GM19468 (cell line): ENCODE measurements around the gene CIAO2B.

Experiments used
- ATAC-seq: cut with Tn5 transposase; IDR thresholded peaks from one replicate; pipeline ENCODE4 v1.9.1; 2021; ENCODE audit warnings: mild to moderate bottlenecking, moderate library complexity, moderate number of reproducible peaks; ENCODE audit not compliant: unreplicated experiment; ENCODE audit errors: extremely low read depth

The CIAO2B gene

DNA sequence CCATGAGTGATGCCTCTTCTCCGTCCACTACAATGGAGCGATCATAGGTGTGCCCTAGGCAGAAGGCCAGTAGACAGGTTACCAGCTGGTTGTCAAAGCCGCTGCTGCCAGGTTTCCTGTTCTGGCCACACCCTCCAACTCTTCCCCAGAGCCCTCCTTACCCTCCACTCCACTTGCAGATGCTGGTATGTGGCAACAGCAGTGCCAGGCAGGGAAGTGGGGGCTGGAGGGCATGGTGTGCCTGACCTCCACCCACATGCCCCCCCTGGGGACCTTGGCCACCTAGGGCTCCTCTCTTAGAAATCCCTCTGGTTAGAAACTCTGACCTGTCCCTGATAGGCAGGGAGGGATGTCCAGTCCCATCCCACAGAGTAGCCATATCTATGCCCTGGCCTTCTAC, 10.3 kb downstream of the CIAO2B start:
- ATAC-seq = no peak

DNA sequence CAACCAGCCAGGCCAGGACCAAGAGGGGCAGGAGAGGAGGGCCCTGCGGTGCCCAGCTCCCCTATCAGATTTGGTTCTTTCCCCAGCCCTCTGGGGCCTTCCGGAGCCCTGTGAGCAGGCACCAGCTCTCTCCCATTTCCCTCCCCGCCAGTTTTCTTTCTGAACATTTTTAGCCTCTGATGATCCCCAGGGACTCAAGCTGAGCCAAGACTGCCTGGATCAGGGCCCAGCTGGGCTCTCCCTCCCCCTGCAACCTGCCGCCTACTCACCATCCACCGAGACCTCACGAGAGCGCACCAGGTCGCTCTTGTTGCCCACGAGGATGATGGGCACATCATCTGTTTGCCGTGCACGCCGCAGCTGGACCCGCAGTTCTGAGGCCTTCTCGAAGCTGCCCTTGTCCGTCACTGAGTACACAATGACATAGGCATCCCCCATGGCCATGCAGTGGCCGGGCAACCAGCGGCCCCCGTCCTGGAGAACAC, 10.9 kb downstream of the CIAO2B start:
- ATAC-seq = no peak

DNA sequence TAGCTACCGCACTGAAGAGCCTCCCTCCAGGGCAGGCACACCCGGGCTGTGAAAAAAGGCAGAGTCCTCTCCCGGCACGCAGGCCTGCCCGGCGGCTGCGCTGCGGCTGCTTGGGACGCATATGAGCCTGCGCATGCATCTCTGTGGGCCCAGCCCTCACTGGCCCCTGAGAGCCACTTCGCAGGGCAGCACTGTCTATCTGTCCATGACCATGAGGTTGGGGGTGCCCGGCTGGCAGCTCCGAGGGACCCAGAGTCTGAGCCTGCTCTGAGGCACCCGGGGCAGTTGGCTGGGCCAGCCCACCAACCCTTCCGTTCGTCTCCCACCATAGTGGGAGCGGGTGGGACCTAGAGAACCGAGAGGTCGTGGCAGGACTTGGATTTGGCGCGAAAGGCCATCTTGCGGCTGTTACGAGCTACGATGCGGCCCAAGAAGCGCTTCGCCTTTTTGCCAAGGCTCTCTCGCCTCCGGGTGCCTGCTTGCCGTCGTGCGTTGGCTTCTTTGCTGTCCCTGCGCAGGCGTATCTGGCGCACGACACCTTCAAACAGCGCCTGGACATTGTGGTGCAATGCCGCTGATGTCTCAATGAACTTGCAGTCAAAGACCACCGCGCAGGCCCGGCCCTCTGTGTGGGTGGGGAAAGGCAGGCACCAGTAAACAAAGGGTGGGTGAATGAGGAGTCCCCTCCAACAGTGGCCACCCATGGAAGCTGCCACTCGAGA, 12.3 kb downstream of the CIAO2B start:
- ATAC-seq = no peak

DNA sequence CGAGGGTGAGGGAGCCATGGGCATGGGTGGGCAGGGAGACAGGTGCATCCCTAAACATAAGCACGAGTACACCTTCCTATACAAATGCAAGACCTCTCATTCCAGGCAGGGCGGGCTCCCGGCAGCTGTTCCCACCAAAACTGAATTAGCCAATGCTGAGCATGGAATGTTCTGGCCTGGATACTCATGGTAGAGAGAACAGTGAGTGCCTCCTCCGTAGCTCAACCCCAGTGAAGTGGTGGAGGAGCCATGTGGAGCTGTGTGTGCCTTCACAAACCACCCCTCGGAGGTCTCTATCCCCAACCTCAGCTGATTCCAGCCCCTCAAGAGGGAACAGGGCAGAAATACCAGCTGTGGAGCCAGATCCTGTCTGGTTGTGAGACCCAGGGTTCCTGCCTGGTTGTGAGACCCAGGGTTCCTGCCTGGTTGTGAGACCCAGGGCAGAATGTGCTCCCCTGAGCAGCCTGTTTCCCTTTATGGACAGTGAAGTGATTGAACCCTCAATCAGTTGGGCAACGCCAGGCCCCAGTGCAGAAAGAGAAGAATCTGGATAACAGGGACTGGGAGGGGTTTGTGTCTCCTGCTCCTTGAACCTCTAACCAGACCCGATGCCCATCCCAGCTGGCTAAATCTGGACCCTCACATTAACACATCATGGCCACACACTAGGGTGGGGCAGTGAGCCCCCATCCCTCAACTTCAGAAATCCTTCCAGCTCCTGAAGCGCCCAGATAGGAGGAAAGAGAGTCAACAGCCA, 13.1 kb downstream of the CIAO2B start:
- no peak for ATAC-seq

DNA sequence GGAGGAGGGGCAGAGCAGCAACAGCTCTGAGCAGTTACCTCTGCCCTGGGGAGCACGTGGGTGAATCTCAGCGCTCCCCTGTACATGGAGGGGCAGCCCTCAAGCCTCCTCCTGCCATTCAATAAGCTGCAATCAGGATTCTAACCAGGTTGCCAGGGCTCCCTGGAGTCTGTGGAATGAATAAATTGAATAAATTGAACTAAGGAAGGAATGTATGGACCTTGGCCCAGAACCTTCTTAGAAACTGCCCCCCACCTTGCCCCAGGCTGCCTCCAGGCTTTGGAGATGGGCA, 14.0 kb downstream of the CIAO2B start:
- ATAC-seq = no peak

DNA sequence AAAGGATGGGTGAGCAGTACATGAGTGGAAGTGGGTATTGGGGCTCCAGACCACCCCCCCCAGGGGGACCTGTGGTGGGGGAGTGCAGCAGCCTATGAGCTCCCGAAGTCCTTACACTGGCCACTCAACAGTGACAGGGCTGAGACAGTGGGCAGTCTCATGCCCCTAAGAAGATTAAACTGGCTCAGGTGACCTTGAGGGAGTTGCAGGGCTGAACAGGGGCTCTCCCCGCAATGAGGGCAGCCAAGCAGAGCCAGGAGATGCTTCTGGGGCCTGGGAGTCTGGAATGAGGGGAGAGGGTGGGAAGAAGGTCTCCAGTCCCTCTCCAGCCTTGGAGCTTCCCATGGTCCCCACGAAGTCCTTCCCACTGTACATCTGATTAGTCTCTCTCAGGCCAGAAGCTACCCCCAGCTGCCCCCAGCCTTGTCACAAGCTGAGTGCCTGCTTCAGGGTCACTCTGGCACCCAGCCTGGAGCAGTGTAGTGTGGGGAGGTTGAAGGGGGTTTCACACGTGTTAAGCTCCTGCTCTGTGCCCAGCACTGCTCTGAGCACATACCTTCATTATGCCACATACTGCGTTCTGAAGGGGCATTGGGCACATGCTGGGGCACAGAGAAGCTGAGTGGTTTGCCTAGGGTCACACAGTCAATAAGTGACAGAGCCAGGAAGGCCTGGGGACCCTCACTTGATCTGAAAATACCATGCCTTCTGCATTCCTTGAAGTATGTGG, 14.5 kb downstream of the CIAO2B start:
- no peak for ATAC-seq

DNA sequence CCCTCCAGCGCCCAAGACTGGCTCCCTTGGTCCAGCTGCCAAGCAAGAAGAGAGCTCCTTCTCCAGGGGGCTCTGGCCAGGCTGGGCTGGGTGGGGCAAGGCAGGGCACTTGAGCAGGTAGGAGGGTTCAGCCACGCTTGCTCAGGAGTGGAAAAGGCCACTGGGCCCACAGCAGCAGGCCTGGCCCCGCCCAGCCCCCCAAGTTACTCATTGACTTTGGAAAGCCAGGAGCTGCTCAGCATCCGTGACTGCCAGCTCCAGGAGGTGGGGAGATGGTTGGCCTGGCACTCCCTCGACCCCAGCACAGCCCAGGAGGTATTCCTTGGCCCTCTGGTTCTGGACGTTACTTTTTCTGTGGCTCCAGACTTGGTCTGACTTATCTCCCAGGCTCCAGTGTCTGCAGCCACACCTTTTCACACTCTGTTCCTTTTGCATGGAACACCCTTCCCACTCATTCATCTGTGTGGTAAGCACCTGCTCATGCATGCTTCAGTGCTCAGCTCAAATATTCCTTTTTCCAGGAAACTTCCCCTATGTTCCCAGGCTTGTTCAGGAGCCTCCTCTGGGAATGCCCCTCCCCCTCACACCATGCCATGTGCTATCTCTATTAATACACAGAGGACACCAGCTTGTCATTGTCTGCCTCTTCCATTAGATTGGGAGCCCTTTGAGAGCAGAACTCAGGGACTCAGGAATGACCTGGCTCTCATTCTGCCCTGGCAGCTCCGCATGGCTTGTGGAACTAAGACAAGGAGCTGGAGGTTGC, 15.2 kb downstream of the CIAO2B start, which contains the start of gene CDH16:
Gene CDH16 (minus strand): TSS at position 83 of the 766 bp plus-strand sequence. CDS start 820 bp downstream, outside the sequence.
- ATAC-seq = no peak

DNA sequence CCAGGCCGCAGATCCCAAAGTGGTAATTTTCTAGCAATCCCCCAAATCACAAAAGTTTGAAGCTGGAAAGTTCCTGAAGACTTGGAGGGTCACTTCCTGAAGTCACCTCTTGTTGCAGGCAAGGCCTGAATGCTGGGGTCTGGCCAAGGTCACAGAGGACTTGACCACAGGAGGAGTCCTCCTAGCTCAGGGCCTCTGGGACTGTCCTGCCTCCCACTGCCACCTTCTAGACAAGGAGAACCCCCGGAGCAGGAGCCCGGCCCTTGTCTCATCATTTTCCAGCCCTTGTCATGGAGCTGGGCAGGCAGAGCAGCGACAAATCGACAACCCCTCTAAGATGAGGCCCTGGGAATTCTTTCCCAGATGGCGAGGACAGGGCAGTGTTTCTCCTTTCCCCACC, 15.8 kb downstream of the CIAO2B start:
- no peak for ATAC-seq

DNA sequence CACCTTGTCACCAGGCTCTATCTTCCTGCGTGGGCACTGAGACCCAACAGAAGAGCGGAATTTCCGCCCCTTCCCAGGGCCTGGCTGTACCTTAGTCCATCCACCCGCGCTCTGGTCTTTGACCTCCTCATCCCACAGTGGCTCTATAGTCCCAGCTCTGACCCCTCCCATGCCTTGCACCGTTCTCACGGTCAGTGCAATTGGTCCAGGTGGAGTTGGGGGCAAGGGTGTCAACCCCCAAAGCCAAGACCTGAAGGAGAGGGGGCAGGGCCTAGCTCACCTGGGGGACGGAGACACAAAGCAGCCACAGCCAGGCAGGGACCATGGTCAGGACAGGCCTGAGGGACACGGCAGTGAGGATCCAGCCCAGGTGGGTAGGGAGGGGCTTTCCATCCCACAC, 16.5 kb downstream of the CIAO2B start:
- ATAC-seq = no peak

DNA sequence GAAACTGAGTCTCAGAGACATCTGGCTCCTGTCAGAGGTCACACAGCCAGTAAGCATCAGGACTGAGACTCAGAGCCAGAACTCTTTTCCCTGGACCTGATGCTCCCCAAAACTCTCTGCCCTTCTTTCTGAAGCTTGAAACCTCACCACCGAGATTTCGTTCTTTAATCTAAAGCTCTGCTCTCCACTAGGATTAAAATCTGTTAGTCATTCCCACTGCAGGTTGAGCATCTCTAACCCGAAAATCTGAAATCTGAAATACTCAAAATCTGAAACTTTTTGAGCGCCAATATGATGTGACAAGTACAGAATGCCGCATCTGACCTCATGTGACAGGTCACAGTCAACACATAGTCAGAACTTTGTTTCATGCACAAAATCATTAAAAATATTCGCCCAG, 17.7 kb downstream of the CIAO2B start:
- ATAC-seq = no peak

DNA sequence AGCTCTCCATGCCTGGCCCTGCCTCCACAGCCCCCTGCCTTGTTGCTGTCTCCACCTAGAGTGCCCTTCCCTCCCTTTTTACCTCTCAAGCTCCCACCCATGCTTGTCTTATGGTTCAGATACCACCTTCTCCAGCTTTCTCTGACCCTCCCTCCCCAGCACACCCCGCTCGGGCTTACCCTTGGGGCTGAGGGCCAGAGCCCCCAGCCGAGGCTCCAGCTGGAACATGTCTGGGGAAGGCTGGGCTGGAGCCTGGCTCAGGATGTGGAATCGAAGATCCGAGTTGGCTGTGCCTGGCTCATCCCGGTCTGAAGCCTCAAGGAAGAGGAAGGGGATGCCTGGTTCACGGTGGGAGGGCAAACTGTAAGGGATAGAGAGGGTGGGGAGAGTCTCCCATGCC, 19.2 kb downstream of the CIAO2B start:
- ATAC-seq = no peak

DNA sequence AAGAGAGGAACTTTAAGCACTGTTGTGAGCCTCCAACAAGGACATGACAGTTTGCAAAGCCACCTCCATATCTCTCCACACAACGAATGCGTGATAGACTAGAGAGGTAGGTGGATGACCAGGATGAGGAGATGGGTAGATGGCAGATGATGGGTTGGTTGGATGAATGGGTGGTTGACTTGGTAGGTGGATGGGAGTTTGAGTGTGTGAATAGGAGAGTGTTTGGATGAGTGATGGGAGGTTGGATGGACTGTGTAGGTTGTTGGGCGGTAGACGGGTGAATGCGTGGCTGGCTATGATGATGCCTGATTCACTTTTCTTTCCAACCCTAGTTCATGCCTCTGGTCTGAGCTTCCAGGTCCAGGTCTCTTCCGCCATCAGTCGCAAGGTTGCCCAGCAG, 19.7 kb downstream of the CIAO2B start:
- no peak for ATAC-seq

DNA sequence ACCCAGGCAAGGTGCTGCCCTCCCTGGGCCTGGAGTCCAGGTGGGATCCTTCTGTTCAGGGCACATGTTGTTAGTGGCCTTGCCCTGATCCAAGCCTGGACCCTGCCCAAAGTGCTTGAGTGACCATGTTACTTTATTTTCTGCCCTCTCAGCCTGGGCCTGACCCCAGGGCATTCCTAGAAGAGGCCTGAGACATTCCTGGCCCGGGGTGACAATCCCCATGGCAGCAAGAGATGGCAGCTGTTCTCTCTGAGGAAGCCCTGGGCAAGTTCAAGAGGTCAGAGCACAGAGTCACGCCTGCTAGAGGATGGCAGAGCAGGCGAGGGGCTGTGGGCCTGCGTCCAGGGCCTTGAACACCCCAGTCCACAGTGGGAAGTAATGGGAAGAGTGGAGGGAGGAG, 20.5 kb downstream of the CIAO2B start:
- ATAC-seq = no peak

DNA sequence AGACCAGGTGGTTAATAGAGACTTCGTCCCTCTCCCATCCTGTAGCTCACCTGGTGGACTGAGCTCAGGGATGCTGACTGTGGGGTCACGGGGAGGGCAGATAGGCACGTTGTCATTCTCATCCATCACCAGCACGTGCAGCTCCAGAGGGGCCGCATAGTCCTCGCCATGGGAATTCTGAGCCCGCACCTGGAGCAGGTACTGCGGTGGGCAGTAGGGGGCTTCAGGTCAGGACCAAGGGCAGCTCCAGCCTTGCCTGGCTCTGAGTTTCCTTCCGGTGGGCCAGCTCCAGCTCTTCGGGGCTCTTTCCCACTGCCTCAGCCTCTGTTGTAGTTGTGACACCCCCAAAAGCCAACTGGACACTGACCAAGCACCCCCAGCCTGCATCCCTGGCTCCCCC, 21.1 kb downstream of the CIAO2B start:
- no peak for ATAC-seq

DNA sequence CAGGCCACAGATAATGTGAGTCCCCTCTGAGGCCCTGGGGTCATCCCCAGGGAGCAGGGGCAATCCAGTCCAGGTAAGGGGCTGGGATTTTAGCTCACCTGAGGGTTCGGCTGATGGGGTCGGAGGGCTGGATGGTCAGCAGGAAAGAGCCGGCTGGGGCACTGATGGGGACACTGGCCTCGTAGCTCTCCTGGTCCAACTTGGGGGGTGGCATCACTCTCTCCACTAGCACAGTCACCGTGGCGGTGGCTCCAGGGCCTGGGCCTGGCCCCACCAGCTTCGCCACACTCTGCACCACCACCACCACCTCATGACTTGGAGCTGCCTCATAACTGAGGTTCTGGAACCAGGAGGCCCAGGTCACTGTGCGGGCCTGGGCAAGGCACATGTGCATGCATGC, 22.4 kb downstream of the CIAO2B start:
- no peak for ATAC-seq

DNA sequence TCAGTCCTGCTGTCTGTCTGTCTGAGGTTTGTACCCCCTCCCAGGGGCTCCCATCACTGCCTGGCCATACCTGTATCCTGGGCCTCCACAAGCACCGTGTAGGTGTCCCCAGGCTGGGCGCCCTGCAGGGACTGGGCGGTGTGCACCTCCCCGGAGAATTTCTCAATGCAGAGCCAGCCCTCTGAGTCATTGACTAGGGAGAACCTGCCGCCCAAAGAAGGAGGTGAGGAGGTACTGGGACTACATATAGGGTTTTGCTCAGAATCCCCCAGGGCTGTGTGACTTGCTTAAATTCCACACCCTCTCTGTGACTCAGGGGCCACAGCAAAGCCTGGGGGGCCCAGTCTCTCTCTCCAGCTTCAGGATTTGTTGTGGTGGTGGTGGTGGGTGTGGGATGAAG, 23.1 kb downstream of the CIAO2B start:
- no peak for ATAC-seq

DNA sequence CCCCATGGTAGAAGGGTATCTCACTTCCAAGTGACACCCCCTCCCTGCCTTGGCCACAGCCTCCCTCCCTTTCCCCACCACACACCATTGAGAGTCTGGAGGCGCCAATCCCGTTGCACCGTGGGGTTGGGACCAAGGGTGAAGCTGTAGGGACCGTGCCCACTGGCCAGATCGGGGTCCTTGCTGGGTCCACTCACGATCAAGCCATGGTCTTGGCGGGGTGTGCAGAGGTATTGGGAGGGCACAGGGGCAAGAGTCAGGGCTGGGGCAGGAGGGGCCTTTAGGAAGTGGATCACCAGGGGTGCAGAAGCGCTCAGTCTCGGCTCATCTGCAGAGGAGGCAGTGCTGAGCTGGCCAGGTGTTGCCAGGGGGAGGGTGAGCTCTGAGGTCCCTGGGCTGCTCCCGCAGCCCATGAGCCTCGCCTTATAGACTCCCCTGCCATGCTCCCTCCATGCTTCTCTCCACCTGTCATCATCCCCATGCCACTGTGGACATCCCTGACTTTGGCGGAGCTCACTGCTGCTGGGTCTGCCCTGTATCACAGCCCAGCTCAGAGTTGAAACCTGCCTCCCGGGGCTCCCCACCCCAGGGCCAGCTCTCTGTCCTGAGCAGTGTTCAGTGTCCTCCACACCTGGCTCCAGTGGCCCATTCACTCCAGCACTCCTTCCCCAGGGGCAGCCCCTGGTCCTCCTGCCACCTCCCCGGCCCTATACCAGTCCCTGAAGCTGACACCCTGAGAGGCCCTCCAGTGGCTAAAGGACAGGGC, 23.8 kb downstream of the CIAO2B start:
- no peak for ATAC-seq

DNA sequence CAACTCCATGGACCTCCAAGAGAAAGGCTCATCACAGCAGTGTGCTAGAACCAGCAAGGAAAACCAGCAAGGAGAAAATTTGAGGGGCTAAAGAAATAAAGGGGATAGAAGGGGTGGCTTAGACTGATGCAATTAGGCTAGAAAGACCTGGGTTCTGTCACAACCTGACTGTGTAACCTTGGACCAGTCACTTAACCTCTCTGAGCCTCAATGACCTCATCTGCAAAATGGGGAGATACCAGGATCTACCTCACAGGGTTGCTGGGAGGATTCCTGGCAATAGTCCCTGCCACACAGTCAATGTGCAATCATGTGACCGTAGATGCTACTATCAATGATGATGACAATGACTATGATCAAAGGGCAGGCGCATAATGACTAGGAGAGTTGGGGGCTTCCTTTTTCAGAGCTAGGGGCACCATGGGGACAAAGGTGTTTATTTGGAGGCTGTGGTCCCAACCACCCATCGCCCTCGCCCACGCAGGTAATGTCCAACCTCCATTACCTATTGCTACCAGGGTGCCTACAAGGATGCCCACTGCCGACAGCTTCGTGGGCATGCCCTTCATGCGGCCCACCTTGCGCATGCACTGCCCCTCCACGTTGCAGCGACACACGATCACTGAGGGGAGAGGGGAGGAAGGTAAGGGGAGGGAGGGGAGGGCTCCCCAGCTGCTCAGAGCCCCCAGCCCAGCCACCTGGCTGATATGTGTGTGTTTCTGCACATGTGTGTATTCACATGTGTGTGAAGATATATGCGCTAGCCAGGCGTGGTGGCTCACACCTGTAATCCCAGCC, 25.2 kb downstream of the CIAO2B start:
- no peak for ATAC-seq

DNA sequence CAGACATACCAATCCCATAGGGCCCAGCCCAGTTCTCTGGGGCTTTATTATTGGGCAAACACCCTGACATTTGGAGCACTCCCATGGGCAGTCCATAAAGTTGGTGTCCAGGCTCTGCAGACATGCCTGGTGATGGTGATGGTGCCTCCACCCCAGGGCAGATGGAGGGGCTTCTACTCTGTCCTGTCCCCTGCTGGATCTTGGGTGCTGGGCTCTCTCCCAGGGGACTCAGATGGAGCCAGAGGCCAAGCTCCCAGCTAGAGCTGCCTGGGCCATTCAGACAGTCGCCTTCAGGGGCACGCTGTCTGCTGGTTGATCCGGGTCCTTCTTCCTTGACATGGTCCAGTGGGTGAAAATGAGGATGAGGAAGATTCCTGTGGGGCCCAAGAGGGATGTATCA, 26.1 kb downstream of the CIAO2B start:
- ATAC-seq = no peak
